Activated CD4-positive, CD25-positive, alpha-beta regulatory T cell (primary cell): Measurements from ENCODE around the gene SREBF1.
A peak's percentile ranks its signal among the peaks of the same experiment; 100 is the strongest.

ENCODE experiments used
- DNase-seq, 4 experiments: peaks; one replicate each; lab custom pipeline; 2025; lab: John Stamatoyannopoulos, UW

SREBF1 gene

DNA sequence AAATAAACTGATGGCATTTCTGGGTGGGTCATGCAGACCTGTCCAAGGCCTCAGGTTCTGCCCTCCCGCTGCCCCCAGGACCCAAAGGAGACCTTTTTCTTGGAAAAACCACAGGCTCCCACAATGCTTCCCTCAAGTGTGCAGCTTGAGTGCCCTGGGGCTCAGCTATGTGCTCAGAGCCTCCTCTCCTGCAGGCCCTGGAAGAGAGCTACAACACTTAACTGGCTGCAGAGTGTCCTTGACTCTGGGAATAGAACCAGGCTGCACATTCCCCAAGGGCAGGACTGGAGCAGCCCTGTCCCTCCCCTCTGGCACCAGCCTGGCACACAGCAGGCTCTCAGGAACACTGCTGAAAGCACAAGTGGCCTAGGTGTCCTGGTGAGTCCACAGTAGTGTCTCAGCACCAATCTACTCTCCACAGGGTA is 4.8 kb upstream of the SREBF1 start:
- no peak for DNase-seq

- DNase-seq, result no peak
Measured at GRCh38 chr17:17840751-17841591, 4.2 kb upstream of the SREBF1 start.

DNA sequence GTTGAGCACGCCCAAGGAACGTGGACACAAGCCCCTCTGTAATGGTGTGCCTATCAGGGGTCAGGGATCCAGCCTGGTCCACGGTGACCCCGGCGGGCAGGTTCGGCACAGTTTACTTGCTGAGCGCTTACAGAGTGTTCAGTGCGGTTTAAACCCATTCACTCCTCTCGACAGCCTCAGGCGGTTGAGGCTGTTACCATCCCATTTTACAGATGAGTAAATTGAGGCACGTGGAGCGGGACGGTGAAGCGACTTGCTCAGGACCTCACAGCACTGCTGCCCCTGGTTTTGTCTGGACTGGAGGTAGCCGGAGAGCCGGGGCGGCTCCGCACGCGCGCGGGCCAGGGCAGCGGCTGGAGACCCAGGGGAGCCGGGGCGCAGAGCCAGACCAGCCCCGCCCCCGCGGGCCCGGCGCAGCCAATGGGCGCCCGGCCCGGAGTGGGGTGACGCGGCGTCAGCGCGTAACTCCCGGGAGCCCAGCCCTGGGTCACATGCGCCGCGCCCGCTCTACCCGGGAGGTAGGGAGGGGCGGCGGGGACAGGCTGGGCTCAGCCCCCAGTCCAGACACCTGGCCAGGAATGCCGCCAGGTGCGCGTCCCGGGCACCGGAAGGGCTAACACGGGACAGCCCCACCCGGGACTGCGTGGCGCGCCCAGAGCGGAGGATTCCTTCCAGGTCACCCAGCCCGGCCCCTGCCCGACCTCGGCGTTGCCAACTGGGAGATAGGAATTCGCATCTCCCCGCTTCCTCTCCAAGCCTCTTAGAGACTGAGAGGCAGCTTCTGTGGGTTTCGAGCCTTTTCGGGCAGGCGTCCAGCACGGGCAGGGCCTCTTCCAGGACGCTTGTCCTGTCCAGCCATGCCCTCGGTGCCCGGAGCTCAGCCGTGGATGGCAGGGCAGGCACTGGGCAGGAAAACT is 3.3 kb upstream of the SREBF1 start:
- peak; percentile 46 to 67 (median 58) for DNase-seq

DNA sequence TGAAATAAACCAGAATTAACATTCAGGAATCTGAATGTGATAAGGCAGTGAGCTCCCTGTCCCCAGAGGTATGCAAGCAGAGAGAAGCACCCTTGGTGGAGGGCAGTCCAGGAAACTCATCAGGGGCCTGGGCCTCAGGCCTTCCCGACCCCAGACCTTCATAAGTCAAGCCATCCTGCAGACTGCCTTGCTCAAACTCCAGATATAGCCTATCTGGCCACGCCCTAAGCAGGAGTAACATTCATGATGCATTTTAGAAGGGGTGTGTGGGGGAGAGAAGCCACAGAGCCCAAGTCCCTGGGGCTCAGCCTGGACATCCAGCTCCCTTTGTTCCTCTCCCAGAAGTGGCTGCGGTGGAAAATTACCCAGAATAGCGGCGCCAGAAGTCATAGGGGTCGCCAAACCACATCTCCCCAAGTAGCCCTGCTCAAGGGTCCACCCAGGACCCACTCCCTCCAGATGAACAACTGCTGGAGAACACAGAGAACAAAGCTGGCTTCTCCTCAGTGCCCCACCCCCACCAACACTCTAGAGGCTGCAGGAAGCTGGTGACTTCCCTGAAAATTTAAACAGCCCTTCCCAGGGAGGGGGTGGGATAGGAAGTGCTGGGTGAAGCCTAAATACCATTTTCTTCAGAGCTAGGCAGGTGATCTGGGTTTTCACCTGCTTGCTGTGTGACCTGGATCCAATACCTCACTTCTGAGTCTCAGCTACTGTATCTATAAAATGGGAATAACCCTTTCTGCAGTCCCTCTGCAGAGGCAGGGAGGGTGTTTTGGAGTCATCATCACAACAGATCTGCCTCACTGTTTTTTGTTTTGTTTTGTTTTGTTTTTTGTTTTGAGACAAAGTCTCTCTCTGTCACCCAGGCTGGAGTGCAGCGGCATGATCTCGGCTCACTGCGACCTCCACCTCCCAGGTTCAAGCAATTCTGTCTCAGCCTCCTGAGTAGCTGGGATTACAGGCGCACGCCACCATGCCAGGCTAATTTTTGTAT is 1.5 kb upstream of the SREBF1 start:
- no peak for DNase-seq

DNA sequence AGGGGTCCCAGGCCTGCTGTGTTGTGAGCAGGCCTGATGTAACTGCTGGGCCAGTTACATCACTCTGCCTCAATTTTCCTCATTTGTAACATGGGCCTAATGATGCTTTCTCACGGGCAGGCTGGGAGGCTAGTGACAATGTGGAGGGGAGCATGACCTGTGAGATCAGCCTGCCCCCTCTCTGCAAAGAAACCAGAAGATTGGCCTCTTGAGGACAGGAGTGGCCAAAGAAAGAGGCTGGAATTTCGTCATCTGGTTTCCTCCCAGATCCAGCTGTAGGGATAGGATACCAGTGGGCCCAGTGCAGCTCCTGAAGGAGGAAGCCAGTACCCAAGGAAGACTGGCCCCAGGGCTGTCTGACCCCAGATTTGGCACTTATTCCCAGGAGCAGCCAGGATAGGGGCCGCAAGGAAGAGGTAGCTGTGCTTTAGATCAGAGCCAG is 615 bp upstream of the SREBF1 start:
- no peak for DNase-seq

GRCh38 chr17:17836250-17836817 is 452 bp downstream of the SREBF1 start:
- DNase-seq, result peak; percentile 90 to 96 (median 90)

DNA sequence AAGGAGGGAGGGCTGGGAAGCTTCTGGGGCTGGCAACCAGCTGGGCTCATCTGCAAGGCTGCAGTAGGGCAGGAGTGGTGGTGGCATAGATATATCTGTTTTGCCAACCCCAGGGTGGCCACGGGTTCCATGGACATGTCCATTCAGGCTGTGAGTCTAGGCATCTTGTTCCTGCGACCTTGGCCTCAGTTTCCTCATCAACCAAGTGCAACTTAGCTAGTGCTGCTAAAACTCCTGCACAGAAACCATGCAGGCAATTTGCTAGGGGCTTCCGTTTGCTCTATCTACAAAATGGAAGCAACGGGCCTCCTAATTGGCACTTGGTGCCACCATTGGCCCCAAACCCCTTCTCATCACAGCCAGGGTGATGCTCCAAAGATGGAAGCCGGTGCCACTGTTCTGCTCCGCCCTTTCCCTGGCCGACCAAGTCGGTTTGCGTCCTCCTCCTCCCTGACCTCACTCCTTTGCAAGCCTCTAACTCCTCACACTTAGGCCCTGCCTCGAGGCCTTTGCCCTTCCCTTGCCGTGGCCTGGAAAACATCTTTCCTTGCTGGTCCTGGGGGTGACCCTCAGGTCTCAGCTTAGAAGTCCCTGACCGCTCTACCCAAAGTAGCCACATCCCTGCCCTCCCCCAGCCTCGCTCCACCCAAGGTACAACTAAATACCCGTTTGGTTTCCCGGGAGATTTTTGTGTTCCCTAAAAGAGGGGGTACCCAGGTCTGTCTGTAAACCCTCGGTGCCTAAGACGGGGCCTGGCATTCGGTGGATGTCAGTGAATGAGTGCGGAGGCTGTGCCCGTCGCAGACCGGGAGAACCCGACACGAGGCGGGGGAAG is 1.2 kb downstream of the SREBF1 start:
- no peak for DNase-seq

DNA sequence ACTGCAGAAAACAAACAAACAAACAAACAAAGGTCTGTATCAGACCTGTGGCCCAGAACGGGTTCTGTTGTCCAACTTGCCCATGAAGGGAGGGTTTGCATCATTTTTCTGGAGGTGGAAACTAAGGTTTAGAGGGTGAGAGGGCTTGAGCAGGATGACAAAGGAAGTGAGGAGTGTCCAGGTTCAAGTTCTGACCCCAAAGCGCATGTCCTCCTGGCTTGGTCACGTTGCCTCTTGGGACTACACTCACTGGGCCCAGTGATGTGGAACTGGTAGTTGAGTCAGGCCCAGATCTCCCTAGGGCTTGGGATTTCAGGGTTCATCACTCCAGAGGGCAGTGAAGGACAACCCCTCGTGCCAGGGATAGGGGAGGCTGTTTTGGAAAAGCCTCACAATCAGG is 1.8 kb downstream of the SREBF1 start:
- no peak for DNase-seq

DNA sequence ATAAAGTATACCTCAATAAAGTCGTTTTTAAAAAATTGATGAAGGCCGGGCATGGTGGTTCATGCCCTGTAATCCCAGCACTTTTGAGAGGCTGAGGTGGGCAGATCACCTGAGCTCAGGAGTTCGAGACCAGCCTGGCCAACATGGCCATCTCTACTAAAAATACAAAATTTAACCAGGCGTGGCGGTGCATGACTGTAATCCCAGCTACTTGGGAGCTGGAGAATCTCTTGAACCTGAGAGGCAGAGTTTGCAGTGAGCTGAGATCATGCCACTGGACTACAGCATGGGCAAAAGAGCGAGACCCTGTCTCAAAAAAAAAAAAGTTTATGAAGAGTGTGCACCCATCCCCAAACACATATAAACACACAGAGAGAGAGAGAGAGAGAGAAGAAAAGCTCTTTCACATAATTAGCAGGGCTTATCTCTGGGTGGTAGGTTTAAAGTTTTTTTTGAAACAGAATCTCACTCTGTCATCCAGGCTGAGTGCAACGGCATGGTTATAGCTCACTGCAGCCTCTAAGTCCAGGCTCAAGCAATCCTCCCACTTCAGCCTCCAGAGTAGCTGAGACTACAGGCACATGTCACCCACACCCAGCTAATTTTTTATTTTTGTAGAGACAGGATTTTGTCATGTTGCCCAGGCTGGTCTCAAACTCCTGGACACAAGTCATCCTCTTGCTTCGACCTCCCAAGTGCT is 3.0 kb downstream of the SREBF1 start:
- no peak for DNase-seq

DNA sequence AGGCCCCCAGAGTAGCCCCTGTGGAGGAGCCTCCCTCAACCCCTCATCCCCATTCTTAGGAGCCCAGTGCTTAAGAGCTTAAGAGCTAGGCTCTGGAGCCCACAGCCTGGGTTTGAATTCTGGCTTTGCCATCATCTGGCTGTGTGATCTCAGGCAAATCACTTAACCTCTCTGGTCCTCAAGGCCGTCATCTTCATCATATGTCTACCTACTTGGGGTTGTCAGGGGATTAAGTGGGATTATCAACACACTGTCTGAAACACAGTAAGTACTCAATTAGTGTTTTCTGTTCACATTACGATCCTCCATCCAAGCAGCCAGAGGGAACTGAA is 4.8 kb downstream of the SREBF1 start:
- DNase-seq, result no peak

- no peak for DNase-seq
Measured at GRCh38 chr17:17831208-17832031, 5.4 kb downstream of the SREBF1 start.

GRCh38 chr17:17830740-17831207 is 6.0 kb downstream of the SREBF1 start:
- DNase-seq, result no peak

- no peak for DNase-seq
Measured at GRCh38 chr17:17830269-17830567, 6.6 kb downstream of the SREBF1 start.

- no peak for DNase-seq
Measured at GRCh38 chr17:17827826-17828621, 8.8 kb downstream of the SREBF1 start.

- DNase-seq, result no peak
Measured at GRCh38 chr17:17826942-17827785, 9.6 kb downstream of the SREBF1 start.

DNA sequence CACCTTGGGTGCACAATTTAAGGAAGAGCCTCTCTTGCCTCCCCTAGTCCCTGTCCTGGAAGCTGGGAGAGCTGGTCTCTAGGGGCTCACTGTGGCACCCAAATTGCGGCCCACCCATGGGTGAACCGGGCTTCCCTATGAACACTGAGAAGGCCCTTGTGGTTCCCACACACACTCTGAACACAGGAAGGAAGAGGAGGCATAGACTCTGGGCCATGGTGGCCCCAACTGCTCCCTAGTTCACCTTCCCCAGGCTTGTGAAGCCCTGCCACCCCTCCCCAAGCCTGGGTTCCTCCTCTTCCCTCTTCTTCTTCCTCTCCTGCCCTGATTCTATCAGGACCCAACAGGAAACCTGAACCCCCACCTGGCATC is 10.5 kb downstream of the SREBF1 start:
- DNase-seq, result no peak
